Liver (tissue), 9 donors: Measurements from ENCODE around the gene SOWAHC. TPM values are rescaled to one million over a fixed set of nuclear protein-coding genes. Genes with fewer than 3 reads are reported as not detected.
A peak's percentile ranks its signal among the peaks of the same experiment; 100 is the strongest.

ENCODE experiments used
- DNase-seq: peaks from one replicate; pipeline ENCODE4 v3.0.0-alpha.2; 2017; ENCODE audit warnings: low spot score
- H3K27ac ChIP-seq, 2 donors: one replicate each; pipeline ENCODE4 v1.7.0; 2013; ENCODE audit warnings: inconsistent platforms in 2 of 2, low read length in 2 of 2, control low read depth in 1 of 2, low read depth in 1 of 2, mild to moderate bottlenecking in 1 of 2
- H3K27me3 ChIP-seq, 4 donors: one replicate each; pipeline versions ENCODE4 v1.6.1 to v1.7.0; 2013; ENCODE audit warnings: low read length in 3 of 4, inconsistent platforms in 1 of 4, mild to moderate bottlenecking in 1 of 4, moderate library complexity in 1 of 4; ENCODE audit not compliant: control insufficient read depth in 4 of 4, insufficient read depth in 4 of 4
- H3K36me3 ChIP-seq, 4 donors: one replicate each; pipeline versions ENCODE4 v1.6.1 to v1.7.0; 2013; ENCODE audit warnings: low read length in 3 of 4, mild to moderate bottlenecking in 3 of 4, low read depth in 1 of 4, moderate library complexity in 1 of 4; ENCODE audit not compliant: control insufficient read depth in 4 of 4, insufficient read depth in 3 of 4
- H3K4me1 ChIP-seq, 4 donors: one replicate each; pipeline versions ENCODE4 v1.6.1 to v1.7.0; 2013; ENCODE audit warnings: low read length in 3 of 4, mild to moderate bottlenecking in 3 of 4, moderate library complexity in 1 of 4; ENCODE audit not compliant: control insufficient read depth in 4 of 4, insufficient read depth in 4 of 4
- H3K4me3 ChIP-seq, 3 donors: one replicate each; pipeline versions ENCODE4 v1.6.1 to v1.7.0; 2013; ENCODE audit warnings: low read length in 3 of 3, control low read depth in 1 of 3, low read depth in 1 of 3, mild to moderate bottlenecking in 1 of 3
- H3K9ac ChIP-seq, 2 donors: one replicate each; pipeline ENCODE4 v1.7.0; 2013; ENCODE audit warnings: low read length in 2 of 2, mild to moderate bottlenecking in 2 of 2, moderate library complexity in 2 of 2, control low read depth in 1 of 2, low read depth in 1 of 2
- H3K9me3 ChIP-seq, 4 donors: one replicate each; pipeline versions ENCODE4 v1.6.1 to v1.7.0; 2013; ENCODE audit warnings: low read length in 3 of 4; ENCODE audit not compliant: control insufficient read depth in 4 of 4
- CTCF ChIP-seq: fragments of 150-350 bp; IDR thresholded peaks from 2 replicates; pipeline ENCODE4 v1.5.1; 2017; ENCODE audit warnings: improper control_type of control experiment, low read depth, low read length; ENCODE audit not compliant: missing input control
- EGR1 ChIP-seq, 2 donors: IDR thresholded peaks; 2 replicates each; pipeline ENCODE4 v1.6.1; 2016 to 2018; ENCODE audit warnings: antibody characterized with exemption in 2 of 2, low read depth in 2 of 2
- FOXA1 ChIP-seq: IDR thresholded peaks from 2 replicates; pipeline ENCODE4 v1.6.1; 2016; ENCODE audit warnings: antibody characterized with exemption
- FOXA2 ChIP-seq: IDR thresholded peaks from 2 replicates; pipeline ENCODE4 v1.6.1; 2016; ENCODE audit warnings: antibody characterized with exemption
- HNF4A ChIP-seq, 2 donors: conservative IDR thresholded peaks; 2 replicates each; pipeline ENCODE4 v1.6.1; 2016; ENCODE audit warnings: antibody characterized with exemption in 2 of 2, mild to moderate bottlenecking in 2 of 2
- HNF4G ChIP-seq: IDR thresholded peaks from 2 replicates; pipeline ENCODE4 v1.6.1; 2016; ENCODE audit warnings: antibody characterized with exemption
- JUND ChIP-seq, 2 donors: IDR thresholded peaks; 2 replicates each; pipeline ENCODE4 v1.6.1; 2016; ENCODE audit warnings: antibody characterized with exemption in 2 of 2
- MAX ChIP-seq: IDR thresholded peaks from 2 replicates; pipeline ENCODE4 v1.6.1; 2016; ENCODE audit warnings: antibody characterized with exemption
- NR2F2 ChIP-seq: IDR thresholded peaks from 2 replicates; pipeline ENCODE4 v1.6.1; 2016; ENCODE audit warnings: antibody characterized with exemption
- RAD21 ChIP-seq, 2 donors: IDR thresholded peaks; 2 replicates each; pipeline ENCODE4 v1.6.1; 2016; ENCODE audit warnings: antibody characterized with exemption in 2 of 2, mild to moderate bottlenecking in 2 of 2
- REST ChIP-seq: IDR thresholded peaks from 2 replicates; pipeline ENCODE4 v1.6.1; 2016; ENCODE audit warnings: antibody characterized with exemption, mild to moderate bottlenecking
- RXRA ChIP-seq, 2 donors: IDR thresholded peaks; 2 replicates each; pipeline ENCODE4 v1.6.1; 2017 to 2018; ENCODE audit warnings: antibody characterized with exemption in 2 of 2, mild to moderate bottlenecking in 1 of 2
- SP1 ChIP-seq: IDR thresholded peaks from 2 replicates; pipeline ENCODE4 v1.6.1; 2018; ENCODE audit warnings: antibody characterized with exemption, mild to moderate bottlenecking
- YY1 ChIP-seq: IDR thresholded peaks from 2 replicates; pipeline ENCODE4 v1.6.1; 2016; ENCODE audit warnings: antibody characterized with exemption, mild to moderate bottlenecking
- ZBTB33 ChIP-seq: IDR thresholded peaks from 2 replicates; pipeline ENCODE4 v1.6.1; 2016; ENCODE audit warnings: antibody characterized with exemption
- WGBS: extraction: QIAGEN DNeasy Blood & Tissue Kit; methylation state at CpG from one replicate; pipeline ENCODE4 v1.1.7; 2013; 5-methylcytosine and 5-hydroxymethylcytosine counted together
- polyA plus RNA-seq, 2 donors: library from polyadenylated mRNA; stranded (reverse) in 1 of 2; unstranded in 1 of 2; fragments of 200-250 nt in 1 of 2; fragments of >200 nt in 1 of 2; fragmentation: Nextera tagmentation in 1 of 2; extraction: Ambion mirVana in 1 of 2; gene quantifications; one replicate each; pipeline versions ENCODE4 v1.2.1 to v1.2.3, GENCODE V29; 2013 to 2015
- total RNA-seq, 2 donors: library from RNA; depleted of rRNA; stranded (reverse); fragments of >200 nt; gene quantifications; one replicate each; pipeline ENCODE4 v1.2.3, GENCODE V29; 2014
- donor health status: healthy.
- donor health status: healthy.
- donor health status: healthy.
- donor health status: healthy.
- donor health status: healthy.

SOWAHC gene
- total and polyA plus RNA-seq, 4 donors: 7.0 to 16.9 (median 9.2) TPM

GRCh38 chr2:109613081-109613921 lies 863 bp upstream of the SOWAHC start:
- DNase-seq: no peak
- WGBS: under 1% methylated on average over 82 of the region's 82 CpGs
- H3K27me3 ChIP-seq: no peaks in the 10 kb centered on the region
- H3K9ac ChIP-seq: peak overlapping the region; percentile 89 to 97
- no peaks in the 10 kb centered on the region for H3K9me3 ChIP-seq
- TF ChIP-seq MAX: no peak
- TF ChIP-seq FOXA2: no peak
- no peak for TF ChIP-seq RAD21 (IDR thresholded peaks at IDR 0.05)
- no peak for TF ChIP-seq NR2F2
- TF ChIP-seq REST: peak; percentile 43
- no peak for TF ChIP-seq SP1
- no peak for TF ChIP-seq ZBTB33
- no peak for TF ChIP-seq FOXA1
- no peak for TF ChIP-seq RXRA (IDR thresholded peaks at IDR 0.05)
- TF ChIP-seq YY1: peak; percentile 52
- no peak for TF ChIP-seq CTCF
- no peak for TF ChIP-seq HNF4G
- TF ChIP-seq HNF4A (conservative IDR thresholded peaks at IDR 0.05): no peak
- no peak for TF ChIP-seq JUND (IDR thresholded peaks at IDR 0.05)
- TF ChIP-seq EGR1 (IDR thresholded peaks at IDR 0.05; ENCODE audit: low read depth in 2 of 2): no peak
- H3K27ac ChIP-seq: peak overlapping the region; percentile 91
- peaks cover 4 to 35% (median 20%) of the 10 kb centered on the region in 4 donors for H3K4me1 ChIP-seq
- no peaks in the 10 kb centered on the region for H3K36me3 ChIP-seq
- peak overlapping the region; percentile 77 to 96 (median 95) for H3K4me3 ChIP-seq
